Mucosa of descending colon (tissue), 3 donors: ENCODE measurements around the gene GRM8. TPM values are rescaled to one million over a fixed set of nuclear protein-coding genes. Genes with fewer than 3 reads are reported as not detected.

Source experiments
- ATAC-seq: fragments of 200-7000 bp; cut with Tn5 transposase; one replicate; pipeline ENCODE4 v1.9.1; 2020; ENCODE audit warnings: mild to moderate bottlenecking, moderate library complexity
- DNase-seq, 3 donors: peaks; one replicate each; pipeline ENCODE4 v3.0.0-alpha.2; 2020
- H3K36me3 ChIP-seq: fragments of 200-600 bp; one replicate; pipeline ENCODE4 v1.8.0; 2021; ENCODE audit warnings: low read depth, mild to moderate bottlenecking
- H3K4me1 ChIP-seq: fragments of 200-600 bp; one replicate; pipeline ENCODE4 v1.8.0; 2021; ENCODE audit warnings: low read depth, mild to moderate bottlenecking
- H3K4me3 ChIP-seq: fragments of 200-600 bp; one replicate; pipeline ENCODE4 v1.8.0; 2021; ENCODE audit warnings: mild to moderate bottlenecking
- H3K9me3 ChIP-seq: fragments of 200-600 bp; one replicate; pipeline ENCODE4 v1.8.0; 2021; ENCODE audit warnings: mild to moderate bottlenecking
- intact Hi-C, 2 donors: fragments of 100-400 bp; cut with DNase I in 1 of 2; cut with micrococcal nuclease in 1 of 2; formaldehyde crosslinking; loops; one replicate each; pipeline versions ENCODE4 v1.11.0 to v1.11.1; 2022; cut with DNase I, micrococcal nuclease
- total RNA-seq, 3 donors: library from RNA; stranded (reverse); fragmentation: NEBNext Ultra II Directional in 2 of 3; extraction: Animal tissue kit (Norgen Biotek cat#: 25700) in 2 of 3; gene quantifications; one replicate each; pipeline versions ENCODE4 v1.2.1 to v1.2.4, GENCODE V29; 2021 to 2023
- TF ChIP-seq, protein P1 (sequence below): fragments of 200-600 bp; IDR thresholded peaks from one replicate; pipeline ENCODE4 v1.8.0; 2022; ENCODE audit warnings: antibody characterized with exemption, mild to moderate bottlenecking
- donor health status: DM: no; HTN: no; CAD: no; lungs with moderate emphysema.
- donor health status: DM: no; HTN: no; CAD: no.
- donor health status: DM: no; HTN: yes; CAD: no.

The GRM8 gene
- total RNA-seq, 3 donors from 2014 or later = 0.41 to 9.2 (median 4.4) TPM

DNA sequence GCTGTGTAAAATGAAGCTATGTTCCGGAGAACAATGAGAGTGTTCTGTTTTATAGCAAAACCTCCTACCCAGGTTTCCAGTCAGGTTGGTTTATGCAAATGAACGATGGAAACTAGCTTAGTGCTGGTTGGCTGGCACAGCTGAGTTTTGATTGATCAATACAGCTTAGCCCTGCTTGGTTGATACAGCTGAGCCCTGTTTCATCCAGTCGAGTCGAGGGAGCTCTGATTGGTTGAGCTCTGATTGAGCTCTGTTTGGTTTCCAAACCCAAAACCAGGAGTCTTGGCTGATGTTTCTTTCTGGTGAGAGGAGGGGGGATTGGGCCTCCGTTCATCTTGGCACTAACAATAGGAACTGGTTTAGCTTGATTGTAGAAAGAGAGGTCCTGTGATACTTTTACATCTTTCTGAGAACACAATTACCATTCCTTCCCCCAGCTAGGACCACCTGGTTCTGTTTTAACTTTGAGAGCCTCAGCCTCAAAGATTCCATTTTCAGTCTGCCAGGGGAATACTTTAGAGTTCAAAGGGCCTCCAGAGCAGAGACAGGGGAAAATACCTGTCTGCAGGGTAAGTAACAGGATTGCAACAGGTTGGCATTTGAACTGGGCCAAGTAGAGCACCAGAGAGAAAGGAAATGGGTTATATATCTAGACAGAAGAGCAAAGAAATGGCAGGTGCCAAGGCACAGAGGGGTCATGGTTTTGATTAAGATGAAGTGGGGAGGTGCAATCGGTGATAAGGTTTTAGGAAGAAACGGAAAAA is 210.9 kb downstream of the GRM8 start:
- no peaks in the 10 kb centered on the region for H3K4me1 ChIP-seq
- no peaks in the 10 kb centered on the region for H3K36me3 ChIP-seq
- intact Hi-C loops = no loop called here
- no peak overlapping the region for H3K4me3 ChIP-seq
- no peaks in the 10 kb centered on the region for H3K9me3 ChIP-seq
- no peak for DNase-seq
- TF ChIP-seq, protein P1, sequence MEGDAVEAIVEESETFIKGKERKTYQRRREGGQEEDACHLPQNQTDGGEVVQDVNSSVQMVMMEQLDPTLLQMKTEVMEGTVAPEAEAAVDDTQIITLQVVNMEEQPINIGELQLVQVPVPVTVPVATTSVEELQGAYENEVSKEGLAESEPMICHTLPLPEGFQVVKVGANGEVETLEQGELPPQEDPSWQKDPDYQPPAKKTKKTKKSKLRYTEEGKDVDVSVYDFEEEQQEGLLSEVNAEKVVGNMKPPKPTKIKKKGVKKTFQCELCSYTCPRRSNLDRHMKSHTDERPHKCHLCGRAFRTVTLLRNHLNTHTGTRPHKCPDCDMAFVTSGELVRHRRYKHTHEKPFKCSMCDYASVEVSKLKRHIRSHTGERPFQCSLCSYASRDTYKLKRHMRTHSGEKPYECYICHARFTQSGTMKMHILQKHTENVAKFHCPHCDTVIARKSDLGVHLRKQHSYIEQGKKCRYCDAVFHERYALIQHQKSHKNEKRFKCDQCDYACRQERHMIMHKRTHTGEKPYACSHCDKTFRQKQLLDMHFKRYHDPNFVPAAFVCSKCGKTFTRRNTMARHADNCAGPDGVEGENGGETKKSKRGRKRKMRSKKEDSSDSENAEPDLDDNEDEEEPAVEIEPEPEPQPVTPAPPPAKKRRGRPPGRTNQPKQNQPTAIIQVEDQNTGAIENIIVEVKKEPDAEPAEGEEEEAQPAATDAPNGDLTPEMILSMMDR = no peak
- no peak for ATAC-seq

DNA sequence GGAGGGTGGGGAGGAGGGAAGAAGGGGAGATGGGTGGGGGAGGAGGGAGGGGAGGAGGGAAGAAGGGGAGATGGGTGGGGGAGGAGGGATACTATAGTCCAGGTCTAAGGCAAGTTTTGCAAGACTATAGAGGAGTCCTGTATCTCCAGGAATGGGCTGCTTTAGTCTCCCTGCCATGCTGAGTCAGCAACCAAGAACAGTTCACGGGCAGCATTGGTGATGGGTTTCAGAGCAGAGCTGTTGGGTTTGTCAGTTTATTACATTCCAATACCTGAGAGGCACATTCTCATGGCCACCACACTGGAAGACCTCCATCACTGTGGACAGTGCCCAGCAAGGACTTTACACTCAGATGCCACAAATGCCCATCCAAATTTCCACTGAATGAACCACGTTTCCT is 212.7 kb downstream of the GRM8 start:
- ATAC-seq (no peak), DNase-seq (no peak)
- Histone ChIP-seq H3K4me1 (no peaks in the 10 kb centered on the region), H3K4me3 (no peak overlapping the region), H3K36me3 (no peaks in the 10 kb centered on the region), H3K9me3 (no peaks in the 10 kb centered on the region)
- intact Hi-C loops = no loop called here
- TF ChIP-seq, protein P1 = no peak

DNA sequence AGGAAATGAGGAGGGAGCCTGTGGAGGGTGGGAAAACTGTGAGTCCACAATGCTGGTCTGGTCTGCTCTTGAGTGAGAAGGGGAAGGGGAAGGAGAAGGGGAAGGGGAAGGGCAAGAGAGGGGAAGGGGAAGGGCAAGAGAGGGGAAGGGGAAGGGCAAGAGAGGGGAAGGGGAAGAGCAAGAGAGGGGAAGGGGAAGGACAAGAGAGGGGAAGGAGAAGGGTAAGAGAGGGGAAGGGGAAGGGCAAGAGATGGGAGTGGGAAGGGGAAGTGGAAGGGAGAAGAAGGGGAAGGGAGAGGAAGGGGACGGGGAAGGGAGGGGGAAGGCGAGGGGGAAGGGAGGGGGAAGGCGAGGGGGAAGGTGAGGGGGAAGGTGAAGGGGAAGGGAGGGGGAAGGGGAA is 213.2 kb downstream of the GRM8 start:
- no peak for ATAC-seq
- TF ChIP-seq, protein P1 = no peak
- DNase-seq = no peak
- intact Hi-C loops = no loop called here
- H3K9me3 ChIP-seq = no peaks in the 10 kb centered on the region
- peaks cover 2% of the 10 kb centered on the region for H3K4me1 ChIP-seq
- H3K4me3 ChIP-seq = no peak overlapping the region
- no peaks in the 10 kb centered on the region for H3K36me3 ChIP-seq

DNA sequence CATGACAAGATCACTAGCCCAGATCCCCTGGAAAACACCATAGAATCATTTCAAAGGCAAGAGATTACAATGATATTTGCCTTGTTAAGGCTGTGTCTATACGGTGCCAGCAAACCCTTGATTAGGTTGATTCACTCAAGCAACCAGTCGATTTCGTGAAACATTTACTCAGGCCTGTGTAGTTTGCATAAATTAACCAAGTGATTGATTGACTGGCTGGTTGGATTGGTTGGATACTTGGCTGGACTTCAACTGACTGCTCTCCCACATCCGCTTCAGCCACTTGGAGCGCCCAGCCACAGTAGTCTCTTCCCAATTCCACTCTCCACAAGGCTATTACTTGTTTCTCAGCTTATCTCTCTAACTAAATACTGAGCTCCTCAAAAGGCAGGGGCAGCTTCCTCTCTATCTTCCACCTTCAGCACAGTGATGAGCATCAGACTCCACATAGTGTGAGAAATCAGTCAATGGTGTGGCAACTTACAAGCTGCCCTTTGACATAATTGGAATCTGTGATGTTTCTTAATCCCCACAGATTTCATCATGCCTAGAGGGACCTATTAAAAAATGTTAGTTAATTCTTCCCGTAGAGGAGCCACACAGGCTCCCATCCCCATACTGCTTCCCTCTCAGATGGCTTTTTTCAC is 217.4 kb downstream of the GRM8 start:
- ATAC-seq (peak; percentile 86), DNase-seq (peak; percentile 27 to 50 (median 37))
- TF ChIP-seq, protein P1 = no peak
- intact Hi-C loops = no loop called here
- no peaks in the 10 kb centered on the region for H3K9me3 ChIP-seq
- no peaks in the 10 kb centered on the region for H3K36me3 ChIP-seq
- H3K4me3 ChIP-seq = no peak overlapping the region
- peaks cover 8% of the 10 kb centered on the region for H3K4me1 ChIP-seq

DNA sequence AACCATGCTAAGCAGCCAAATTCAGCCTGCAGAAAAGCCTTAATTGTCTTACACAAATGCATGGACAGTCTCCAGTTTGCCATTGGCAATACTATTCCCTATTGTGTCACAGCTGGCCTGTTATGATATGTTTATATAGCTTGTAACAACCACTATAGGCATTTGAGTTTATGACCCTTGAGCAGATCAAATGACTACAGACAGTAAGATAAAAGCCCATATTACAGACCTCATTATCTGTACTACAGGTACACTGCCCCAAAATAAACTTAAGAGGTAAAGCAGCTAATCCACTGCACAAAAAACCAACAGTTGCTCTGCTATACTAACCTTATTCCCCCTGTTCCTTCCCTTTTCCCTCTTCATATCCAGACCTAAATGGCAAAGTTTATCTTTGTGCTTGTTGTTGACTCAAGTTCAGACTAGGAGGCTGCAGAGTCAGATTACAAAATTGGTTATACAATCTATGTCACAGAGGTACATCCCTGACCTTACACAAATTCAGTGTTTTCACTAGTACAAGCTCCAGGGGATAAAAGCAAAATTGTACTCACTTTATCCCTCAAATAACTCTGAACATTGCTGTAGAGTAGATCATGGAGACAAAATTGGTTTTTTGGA is 218.4 kb downstream of the GRM8 start:
- no peak overlapping the region for H3K4me3 ChIP-seq
- H3K9me3 ChIP-seq = no peaks in the 10 kb centered on the region
- TF ChIP-seq, protein P1 = no peak
- intact Hi-C loops = no loop called here
- H3K4me1 ChIP-seq = peaks cover 8% of the 10 kb centered on the region
- ATAC-seq = peak; percentile 91
- no peaks in the 10 kb centered on the region for H3K36me3 ChIP-seq
- DNase-seq = peak in 1 of 3 donors; percentile 36
